GM18951 (cell line): ENCODE data around the gene TRAPPC5.

Source experiments
- POLR2A ChIP-seq: IDR thresholded peaks from 4 replicates; pipeline ENCODE4 v1.6.1; 2011; ENCODE audit warnings: mild to moderate bottlenecking; ENCODE audit not compliant: insufficient read length, insufficient read depth; ENCODE audit errors: extremely low read depth
- in situ Hi-C: fragments of 300-500 bp; cut with MboI; formaldehyde crosslinking; loops from one replicate; pipeline ENCODE4 v1.12.0; 2022; ENCODE audit warnings: low sequenced_read_pairs, mixed read lengths, inconsistent platforms; ENCODE audit not compliant: unreplicated experiment

TRAPPC5 gene

DNA sequence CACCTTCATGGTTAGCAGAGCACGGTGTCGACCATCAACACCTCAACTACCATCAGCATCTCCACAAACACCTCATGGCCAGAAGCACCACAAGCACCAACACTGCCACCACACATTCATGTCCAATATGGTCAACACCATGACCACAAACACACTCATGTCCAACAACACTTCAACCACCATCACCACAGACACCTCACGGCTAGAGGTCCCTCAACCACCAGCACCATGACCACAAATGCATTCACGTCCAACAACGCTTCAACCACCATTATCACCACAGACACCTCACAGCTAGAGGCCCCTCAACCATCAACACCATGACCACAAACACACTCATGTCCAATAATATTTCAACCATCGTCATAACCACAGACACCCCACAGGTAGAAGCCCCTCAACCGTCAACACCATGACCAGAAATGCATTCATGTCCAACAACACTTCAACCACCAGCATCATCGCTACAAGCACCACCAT is 10.2 kb downstream of the TRAPPC5 start:
- in situ Hi-C loops: no loop called here
- no peak for TF ChIP-seq POLR2A

GRCh38 chr19:7691497-7691896 is 10.9 kb downstream of the TRAPPC5 start:
- no peak for TF ChIP-seq POLR2A
- in situ Hi-C loops: no loop called here

DNA sequence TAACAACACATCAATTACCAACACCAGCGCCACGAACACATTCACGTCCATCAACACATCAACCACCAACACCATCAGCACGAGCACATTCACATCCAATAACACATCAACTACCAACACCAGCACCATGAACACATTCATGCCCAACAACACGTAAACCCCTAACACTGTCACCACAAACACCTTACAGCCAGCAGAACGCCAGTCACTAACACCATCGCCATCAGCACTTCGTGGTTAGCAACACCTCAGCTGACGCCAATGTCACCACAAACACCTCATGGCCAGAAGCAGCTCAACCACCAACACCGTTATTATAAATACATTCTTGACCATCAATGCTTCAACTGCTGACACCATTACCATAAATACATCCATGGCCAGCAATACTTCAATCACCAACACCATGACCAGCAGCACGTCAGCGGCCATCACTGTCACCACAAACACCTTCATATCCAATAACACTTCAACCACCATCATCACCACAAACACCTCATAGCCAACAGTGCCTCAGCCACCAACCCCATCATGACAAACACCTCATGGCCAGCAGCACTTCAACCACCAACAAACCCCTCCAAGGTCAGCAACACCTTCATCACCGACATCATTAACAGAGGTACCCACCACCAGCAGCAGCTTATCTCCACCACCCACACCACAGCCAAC is 11.9 kb downstream of the TRAPPC5 start:
- TF ChIP-seq POLR2A: no peak
- in situ Hi-C loops: no loop called here

DNA sequence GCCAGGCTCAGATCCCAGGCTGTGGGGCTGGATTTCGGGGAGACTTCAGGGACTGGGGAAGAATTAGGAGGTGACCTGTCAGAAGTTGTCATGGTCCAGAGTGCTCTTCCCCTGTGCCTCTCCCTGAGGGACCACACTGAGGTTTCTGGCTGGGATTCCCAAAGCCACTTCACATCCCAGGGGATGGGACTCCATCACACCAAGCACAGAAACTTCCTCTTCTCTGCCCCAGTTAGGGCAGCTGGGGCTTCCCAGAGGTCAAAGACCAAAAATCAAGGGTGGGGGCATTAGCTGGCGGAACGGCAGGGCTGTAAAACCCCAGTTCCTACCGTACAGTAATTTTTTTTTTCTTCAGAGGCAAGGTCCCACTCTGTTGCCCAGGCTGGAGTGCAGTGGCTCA is 13.9 kb downstream of the TRAPPC5 start:
- no peak for TF ChIP-seq POLR2A
- in situ Hi-C loops: no loop called here

DNA sequence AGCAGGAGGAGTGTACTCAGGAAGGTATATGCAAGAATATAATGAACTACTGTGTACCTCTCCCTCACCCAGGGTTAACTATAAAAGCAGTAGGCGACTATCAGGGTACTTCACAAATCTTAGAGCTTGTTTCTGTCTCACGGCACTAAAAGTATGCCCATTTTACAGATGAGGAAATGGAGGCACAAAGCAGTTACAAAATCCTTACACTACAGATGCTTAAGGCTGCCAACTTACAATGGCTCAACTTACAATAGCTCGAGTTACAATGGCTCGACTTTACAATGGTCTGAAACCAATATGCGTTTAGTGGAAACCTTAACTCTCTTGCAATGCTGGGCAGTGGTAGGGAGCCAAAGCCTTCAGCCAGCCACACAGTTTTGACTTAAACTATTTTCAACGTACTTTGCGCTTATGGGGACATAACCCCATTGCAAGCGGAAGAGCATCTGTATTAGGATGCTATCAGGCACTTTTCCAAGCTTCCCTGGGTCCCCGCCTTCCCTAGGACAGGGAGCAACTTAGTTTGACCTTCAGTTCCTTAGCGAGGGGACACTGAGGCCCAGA is 17.2 kb downstream of the TRAPPC5 start:
- in situ Hi-C loops: no loop called here

DNA sequence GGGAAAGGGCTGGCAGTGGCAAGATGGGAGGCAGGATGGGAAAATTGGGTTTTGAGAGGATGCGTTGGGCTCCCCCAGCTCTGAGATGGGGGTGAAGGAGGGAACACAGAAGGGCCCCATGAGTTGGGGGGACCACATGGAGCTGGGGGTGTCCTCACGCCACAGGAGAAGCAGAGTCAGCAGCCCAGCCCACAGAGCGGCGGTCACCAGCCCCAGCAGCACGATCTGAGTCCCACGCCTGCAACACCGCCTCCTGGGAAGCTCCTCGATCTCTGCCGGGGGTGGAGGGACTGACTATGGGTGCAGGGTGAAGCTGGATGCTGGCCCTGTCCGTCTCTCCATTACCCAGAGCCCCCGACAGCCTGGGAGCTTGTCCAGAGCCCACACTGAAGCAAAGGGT is 17.9 kb downstream of the TRAPPC5 start:
- no peak for TF ChIP-seq POLR2A
- in situ Hi-C loops: no loop called here

More for the DNA sequence above, 17.2 kb downstream of the TRAPPC5 start:
- no peak for TF ChIP-seq POLR2A

DNA sequence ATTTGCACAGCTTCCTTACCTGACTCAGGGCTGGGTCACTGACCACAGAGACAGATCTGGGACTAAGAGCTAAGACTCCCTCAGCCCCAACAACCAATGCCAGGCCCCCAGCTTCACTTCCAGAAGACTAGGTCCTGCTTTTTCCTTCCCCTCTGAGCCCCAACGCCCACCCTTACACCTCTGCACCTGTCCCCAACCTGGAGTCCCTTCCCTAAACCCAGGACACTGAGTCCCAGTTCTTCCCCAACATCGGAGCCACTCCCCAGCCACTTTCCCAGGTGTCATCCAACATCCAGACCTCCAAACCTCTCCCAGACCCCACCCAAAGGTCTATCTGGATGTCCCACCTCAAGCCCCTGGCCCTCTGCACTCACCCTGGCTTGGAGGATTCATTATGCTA is 18.4 kb downstream of the TRAPPC5 start:
- TF ChIP-seq POLR2A: no peak
- in situ Hi-C loops: no loop called here

GRCh38 chr19:7699417-7700401 is 19.1 kb downstream of the TRAPPC5 start:
- TF ChIP-seq POLR2A: no peak
- in situ Hi-C loops: no loop called here

DNA sequence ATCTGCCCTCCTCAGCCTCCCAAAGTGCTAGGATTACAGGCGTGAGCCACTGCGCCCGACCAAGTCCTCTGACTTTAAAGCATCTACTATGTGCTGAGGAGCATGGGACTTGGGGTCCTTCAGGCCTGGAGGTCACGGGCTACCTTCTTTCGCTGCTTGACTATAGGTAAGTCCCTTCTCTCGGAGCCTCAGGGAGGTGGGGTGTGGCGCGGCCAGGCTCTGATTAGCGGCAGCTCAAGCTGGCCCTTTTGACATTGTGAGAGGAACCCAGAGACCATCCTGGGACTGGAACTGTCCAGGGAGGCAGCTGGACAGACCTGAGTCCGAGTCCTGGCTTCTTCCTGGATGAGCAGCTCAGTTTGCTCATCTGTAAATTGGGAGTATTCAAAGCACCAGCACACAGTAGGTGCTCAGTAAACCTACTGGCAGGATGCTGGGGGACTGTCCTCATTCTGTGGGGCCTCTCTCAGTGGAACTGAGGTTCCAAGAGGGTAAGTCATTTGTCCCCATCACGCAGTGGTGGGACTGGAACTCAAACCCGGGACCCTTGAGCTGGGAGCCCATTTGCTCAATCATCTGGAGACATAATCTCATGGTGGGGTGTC is 20.5 kb downstream of the TRAPPC5 start:
- in situ Hi-C loops: no loop called here
- no peak for TF ChIP-seq POLR2A

- in situ Hi-C loops: no loop called here
- TF ChIP-seq POLR2A: peak; percentile 47
Observed at GRCh38 chr19:7701654-7702457, 21.2 kb downstream of the TRAPPC5 start, which contains the start of gene FCER2. Gene FCER2, minus strand, starts transcription at chr19:7702131. Its CDS starts 2,371 bp downstream, at chr19:7699760.

DNA sequence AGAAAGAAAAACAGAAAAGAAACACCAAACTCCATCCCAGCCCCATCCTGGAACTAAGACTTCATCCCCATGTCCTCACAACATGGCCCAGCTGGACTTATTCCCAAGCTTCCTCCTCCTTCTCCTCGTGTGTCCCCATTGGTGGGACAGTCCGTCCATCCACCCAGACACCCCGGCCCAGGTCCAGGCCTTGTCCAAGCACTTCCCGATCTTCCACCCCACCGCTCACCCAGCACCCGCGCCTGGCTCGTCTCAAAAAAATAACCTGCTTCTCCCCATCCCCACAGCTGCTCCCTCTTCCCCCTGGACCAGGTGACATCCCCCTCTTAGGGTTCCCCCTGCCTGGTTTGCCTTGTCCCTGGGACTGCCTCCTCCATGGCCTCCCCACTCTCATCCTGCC is 22.7 kb downstream of the TRAPPC5 start:
- TF ChIP-seq POLR2A: no peak
- in situ Hi-C loops: no loop called here
